GM19455 (cell line): Measurements from ENCODE around the gene USF3.

ENCODE experiments used
- ATAC-seq: cut with Tn5 transposase; IDR thresholded peaks from one replicate; pipeline ENCODE4 v1.9.1; 2021; ENCODE audit not compliant: unreplicated experiment

USF3 gene

DNA sequence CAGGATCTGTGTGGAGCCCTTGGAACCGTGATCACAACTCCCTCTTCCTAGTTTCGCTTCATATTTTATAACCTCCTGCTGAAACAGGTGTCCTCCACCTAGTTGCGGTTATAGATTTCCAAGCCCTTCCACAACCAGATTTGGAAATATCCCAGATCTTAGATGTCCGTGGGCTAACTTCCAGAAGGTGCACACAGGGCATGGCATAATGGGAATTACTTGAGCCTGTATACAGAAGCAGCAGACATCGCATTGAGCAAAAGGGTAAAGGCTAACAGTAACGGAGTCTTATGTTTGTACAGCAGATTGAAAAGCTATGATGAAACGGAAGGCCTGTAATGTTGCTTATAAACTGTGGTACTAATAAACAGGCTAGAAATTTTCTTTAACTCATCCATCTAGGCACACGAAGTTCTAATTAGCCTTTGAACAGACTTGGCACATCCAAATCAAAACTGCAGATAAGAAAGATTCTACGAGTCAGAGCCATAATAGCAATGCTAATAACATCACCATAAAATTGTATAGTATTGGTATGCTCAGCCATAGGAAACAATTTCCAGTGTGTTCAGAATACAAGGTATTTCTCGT, 1.2 kb upstream of the USF3 start:
- ATAC-seq: no peak

DNA sequence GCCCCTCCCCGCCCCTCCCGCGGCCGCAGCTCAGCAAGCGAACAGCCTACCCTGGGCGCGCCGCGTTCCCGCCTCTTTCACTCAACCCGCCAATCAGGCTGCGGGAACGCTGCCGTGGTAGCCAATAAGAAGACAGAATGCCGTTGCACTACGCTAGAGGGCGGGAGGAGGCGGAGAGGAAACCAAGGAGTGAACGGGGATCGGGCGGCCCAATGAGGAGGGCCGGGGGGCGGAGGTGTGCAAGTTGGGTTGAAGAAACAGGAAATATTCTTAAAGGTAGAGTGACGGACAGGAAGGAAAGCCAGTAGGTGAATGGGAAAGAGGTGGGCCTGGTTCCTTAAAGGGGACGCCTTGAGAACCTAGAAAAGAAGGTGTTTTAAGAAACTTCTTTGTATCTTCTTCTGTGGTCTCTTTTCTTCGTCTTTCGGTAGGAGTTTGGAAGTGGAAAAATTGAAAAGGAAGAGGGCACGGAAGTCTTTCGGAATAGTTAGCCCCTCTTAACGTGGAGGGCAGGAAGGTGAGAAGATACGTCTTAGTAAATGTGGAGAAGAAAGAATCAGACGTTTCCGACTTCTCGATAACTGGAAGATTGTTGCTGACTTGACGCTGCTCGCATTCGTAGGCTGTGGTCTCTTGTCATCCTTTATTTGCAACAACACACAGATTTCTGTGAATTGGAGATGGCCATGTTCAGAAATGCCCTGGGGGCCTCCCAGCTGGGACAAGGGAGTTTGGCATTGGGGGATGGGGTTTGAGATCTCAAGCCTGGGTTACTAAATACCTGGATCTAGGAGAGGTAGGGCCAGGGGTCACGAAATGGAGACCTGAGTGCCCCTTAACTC, 437 bp upstream of the USF3 start:
- peak; percentile 94 for ATAC-seq

DNA sequence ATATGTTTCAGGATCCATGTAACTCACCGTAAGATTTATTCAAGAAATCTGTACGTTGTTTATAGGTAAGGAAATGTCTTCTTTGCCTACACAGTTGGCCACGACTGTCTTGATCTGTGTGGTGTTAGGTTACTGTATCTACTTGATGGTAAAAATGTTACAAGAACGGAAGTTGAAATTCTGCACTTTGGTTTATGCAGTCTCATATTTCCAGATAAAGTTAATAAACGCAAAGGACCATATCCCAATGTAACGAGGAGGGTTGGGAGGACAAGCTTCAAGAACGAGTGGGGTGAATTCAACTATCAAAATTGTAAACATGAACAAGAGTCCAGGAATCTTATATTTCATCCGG, 1.0 kb downstream of the USF3 start:
- no peak for ATAC-seq

DNA sequence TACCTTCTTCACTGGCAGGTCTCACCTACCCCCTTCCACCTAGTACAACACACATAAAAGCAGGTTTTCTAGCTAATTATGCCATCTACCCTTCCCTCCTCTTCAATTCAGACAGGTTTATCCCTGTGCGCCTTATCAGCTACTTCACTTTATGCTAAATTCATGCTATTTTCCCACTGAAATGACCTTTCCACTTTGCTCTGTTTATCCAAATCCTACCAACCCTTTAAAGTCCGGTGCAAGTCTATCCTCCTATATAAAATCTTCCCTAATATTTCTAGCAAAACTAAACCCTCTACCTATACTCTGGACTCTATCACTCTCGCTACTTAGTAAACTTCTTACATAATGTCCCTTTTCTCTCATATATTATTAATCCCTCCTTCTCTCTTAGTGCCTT, 6.0 kb downstream of the USF3 start:
- ATAC-seq: no peak

DNA sequence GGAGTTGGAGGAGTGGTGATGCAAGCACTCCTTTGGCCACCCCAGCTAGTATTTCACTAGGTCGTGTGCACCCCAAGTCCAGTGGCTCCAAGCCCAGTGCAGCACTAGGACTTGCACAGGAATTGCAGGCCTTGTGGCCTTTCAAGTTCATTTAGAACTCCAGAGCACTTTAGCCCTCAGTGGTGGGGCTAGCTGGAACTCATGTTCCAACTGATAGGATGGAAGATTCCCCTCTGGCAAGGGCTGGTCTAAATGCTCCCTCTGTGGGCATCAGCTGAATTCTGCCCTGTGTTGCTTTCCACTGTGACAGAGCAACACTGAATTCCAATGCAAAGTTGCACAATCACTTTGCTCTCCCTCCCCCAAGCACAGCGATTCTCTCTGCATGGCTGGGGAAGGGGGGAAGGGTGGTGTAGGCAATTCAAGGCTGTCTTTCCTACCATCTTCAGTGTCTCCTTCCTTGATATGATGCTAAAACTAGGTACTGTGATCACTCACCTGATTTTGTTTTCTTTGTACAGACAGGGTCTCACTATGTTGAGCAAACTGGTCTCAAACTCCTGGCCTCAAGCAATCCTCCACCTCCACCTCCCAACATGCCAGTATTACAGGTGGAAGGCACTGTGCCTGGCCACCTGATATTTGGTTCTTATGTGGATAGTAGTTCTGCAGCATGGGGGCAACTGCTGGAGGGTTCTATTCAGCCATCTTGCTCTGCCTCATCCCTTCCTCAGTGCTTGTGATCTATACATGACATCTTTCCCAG, 10.3 kb downstream of the USF3 start:
- ATAC-seq: no peak

DNA sequence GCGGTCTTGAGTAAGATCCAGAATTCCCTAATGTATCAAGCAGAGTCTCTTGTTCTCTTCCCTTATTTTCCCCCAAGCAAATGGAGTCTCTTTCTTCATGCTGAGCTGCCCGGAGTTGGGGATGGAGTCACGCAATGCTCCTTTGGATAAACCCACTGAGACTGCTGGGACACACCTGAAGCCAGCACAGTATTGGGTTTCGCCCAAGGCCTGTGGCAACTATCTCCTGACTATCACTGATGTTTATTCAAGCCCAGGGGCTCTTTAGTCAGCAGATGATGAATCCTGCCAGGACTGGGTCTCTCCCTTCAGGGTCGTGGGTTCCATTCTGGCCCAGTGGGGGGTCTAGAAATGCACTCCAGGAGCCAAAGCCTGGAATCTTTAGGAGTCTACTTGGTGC, 11.3 kb downstream of the USF3 start:
- ATAC-seq: no peak

DNA sequence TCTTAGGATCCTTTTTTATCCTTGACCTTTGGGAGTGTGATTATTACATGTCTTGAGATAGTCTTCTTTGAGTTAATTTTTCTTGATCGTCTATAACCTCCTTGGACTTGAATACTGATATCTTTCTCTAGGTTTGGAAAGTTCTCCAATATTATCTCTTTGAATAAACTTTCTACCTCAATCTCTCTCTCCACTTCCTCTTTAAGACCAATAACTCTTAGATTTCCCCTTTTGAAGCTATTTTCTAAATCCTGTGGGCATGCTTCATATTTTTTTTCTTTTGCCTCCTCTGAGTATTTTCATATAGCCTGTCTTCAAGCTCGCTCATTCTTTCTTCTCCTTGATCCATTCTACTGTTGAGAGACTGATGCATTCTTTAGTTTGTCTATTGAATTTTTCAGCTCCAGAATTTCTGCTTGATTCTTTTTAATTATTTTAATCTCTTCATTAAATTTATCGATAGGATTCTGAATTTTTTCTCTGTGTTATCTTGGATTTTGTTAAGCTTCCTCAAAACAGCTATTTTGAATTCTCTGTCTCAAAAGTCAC, 12.1 kb downstream of the USF3 start:
- no peak for ATAC-seq

DNA sequence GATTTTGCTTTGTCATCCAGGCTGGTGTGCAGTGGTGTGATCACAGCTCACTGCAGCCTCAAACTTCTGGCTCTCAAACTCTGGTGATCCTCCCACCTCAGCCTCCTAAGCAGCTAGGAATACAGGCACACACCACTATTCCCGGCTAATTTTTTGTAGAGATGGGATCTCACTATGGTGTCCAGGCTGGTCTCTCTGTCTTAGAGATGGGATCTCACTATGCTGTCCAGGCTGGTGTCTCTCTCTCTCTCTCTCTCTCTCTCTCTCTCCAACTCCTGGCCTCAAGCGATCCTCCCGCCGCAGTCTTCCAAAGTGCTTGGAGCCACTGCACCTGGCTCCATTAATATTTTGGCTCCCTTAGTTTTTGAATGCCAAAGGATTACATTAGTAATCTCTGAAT, 17.7 kb downstream of the USF3 start:
- no peak for ATAC-seq

DNA sequence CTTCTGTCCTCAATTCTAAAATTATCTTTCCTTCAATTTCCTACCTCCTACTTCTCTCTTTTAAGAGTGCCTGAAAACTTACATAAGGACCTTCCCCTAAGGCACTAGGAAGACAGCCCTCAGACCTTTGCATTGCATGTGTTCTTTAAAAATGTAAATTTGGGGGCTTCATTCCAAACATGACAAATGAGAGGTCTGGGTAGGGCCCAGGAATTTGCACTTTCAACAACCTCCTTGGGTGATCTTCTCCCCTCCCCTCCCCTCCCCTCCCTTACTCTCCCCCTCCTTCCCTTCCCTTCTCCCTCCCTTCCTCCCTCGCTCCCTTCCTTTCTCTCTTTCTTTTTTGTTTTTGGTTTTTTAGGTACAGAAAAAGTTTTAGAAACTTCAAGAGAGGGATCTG, 18.7 kb downstream of the USF3 start:
- no peak for ATAC-seq

DNA sequence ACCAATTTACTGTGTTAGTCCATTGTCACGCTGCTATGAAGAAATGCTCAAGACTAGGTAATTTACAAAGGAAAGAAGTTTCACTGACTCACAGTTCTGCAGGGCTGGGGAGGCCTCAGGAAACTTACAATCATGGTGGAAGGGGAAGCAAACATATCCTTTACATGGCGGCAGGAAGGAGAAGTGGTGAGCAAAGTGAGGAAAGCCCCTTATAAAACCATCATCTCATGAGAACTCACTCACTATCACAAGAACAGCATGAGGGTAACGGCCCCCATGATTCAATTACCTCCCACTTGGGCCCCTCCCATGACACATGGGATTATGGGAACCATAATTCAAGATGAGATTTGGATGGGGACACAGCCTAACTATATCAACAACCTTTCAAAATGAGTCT, 20.2 kb downstream of the USF3 start:
- no peak for ATAC-seq

DNA sequence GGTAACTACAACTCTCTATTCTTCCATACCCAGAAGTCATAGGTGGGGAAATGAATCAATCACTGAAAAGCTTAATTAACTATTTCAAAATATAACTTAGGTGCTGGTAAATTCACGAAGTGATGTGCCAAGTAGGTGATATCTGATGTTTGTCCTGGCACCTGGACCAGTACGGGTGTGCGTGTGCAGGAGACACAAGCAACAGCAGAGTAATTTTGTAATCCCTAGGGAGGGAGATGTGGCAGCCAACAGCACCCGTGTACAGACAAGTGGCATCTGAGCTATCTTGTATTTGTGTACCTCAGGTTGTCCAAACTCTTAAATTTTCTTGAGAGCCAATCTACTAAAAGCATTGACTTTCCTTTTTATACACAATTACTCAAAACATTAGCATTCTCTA, 22.8 kb downstream of the USF3 start:
- ATAC-seq: no peak

DNA sequence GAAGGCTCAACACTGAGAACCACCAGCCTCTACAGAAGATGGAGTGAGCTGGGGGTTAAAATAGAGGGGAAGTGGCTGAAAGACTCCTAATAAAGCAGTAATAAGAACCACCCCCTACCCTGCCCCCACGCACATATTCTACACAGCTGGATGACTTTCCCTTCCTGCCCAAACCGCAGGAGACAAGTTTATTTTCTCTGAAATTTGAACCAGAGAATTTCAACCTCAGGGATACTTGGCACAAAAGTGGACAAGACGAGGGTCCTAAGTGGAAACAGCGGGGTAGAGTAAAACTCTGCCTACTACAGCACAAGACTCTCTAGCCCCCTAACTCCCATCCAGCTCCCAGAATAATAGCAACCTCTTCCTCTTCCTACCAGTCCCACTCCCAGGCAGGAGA, 28.4 kb downstream of the USF3 start:
- no peak for ATAC-seq

DNA sequence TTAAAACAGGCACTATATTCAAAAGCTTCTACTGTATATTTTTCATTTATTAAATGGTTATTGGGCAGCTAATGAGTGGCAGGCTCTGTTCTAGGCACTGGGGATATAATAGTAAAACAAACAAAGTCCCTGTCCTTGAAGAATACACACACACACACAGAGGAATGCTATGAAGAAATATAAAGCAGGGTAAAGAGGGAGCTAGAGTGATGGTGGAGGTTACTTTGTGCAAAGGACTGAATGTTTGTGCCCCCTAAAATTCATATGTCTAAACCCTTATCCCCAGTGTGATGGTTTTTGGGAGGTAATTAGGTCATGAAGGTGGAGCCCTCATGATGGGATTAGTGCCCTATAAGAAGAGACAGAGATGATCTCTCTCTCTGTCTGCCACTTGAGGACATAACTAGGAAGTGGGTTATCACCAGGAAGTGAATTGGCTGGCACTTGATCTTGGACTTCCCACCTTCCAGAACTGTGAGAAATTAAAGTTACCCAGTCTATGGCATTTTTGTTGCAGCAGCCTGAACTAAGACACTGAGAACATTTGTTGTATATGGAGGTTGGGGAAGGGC, 31.8 kb downstream of the USF3 start:
- no peak for ATAC-seq

DNA sequence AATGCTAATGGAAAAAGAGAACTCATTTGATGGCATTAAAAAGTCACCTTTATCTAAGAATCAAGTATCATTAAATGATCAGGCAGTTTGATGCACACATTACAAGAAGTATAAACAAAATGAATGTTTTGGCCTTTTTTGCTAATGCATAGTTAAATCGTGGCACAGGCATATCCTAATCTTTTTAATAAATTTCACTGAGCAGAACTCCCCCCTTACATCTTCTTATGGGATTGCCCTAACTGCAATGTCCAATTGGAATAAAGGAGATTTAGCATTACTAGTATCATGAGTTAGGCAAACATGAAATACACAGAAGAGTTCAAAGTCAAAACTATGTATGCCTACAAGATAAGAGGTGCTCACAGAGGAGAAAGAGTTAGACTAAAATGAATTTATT, 32.7 kb downstream of the USF3 start:
- no peak for ATAC-seq

DNA sequence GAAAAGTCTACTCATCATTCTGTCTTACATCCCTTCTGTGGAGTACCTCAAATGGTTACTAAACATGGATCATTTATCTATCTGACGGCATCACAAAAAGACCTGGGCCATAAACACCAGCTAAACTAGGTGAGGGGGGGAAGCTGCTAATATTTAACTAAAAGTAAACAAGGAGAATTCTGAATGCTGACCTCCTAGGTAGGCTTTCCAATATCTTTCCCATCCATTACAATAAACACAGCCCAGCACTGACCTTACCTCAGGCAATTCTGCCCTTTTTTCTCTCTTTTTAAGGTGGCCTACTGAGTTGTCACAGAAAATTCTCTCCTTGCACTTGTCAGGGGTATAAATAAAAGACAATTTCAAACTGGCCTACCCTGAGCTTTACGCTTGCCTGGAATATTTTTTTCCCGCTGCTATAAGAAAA, 33.1 kb downstream of the USF3 start:
- no peak for ATAC-seq

DNA sequence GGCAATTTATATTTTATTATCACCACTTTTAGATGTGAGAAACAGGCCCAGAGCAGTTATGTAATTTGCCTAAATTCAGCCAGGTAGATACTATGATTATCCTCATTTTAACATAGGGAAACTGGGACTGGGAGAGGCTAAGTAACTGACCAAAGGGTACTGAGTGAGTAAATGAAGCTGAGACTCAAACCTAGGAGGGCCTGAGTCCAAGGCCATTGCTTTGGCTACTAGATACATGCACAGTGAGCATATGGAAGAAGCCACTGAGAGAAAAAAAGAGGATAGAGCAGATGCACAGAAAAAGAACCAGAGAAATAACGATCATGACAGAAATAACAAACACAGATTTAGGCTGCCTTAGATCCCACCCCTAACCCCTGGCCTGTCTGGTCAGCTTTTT, 33.6 kb downstream of the USF3 start:
- ATAC-seq: no peak

DNA sequence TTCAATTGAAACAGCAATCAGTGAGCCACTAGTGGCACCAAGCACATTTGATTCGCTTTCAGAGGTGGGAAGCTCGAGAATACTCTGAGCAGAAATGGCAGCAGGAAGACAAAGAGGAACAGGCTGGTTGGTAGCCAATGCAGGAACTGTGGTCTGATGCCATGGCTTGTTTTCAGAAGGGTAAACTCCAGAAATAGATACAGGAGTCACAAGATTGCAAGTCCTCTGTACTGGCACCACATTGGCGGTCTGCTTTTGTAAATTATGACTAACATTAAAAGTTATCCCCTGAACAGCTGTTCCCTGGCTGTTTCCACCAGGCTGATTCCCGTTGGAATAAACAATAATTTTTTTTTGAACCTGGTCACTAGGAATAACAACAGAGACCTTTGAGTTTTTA, 35.5 kb downstream of the USF3 start:
- ATAC-seq: no peak

DNA sequence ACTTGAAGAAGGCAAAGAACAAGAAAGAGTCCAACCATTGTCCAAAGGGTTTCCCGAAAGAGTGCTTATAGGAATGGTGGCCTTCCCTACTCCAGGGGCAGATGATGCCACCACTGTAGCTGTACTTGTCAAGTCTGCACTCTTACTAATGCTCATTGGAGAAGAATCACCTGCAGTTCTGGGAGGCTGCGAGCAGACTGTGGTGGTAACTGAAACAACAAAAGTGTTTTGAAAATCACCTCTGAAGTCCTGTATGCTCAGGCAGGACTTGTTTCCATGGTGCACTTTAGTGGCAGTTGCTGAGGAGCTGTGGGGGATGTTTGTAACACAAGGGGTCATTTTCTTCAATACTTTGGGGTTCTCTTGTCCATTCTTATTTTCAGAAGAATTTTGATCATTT, 36.0 kb downstream of the USF3 start:
- ATAC-seq: no peak

DNA sequence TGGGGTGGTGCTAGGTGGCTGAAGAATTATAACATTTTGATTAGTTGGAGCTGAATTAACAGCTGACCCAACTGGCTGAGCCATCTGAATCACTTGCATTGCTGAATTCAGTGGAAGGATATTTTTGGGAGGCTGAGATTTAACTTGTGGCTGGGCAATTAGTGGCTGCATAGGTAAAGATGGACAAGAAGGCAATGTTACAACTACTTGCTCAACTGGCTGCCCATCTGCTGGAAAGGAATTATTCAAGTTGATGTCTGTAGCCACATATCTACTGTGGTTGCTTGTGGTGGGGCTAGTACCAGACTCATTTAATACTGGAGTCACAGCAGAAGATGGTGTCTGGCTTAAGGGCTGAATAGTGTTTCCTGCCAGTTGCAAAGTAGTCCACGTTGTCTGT, 36.4 kb downstream of the USF3 start:
- no peak for ATAC-seq

DNA sequence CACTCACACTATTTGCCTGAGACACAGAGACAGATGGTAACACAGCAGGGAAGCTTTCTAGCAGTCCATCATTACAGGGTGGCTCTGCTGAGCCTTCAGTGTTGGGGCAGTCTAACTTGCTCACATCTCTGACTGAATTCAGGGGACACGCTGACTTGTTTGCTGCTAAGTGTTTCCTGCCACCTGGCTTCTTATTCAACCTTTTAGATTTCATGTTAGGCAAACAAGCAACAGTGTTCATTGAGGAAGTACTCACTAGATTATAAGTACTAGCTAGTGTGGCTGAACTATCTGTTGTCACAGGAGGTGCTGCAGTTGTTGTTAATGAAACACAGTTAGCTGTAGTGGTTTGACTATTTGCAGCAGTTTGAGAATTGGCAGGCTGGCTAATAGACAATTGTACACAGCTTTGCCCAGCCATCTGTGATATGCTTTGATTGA, 37.3 kb downstream of the USF3 start:
- no peak for ATAC-seq

DNA sequence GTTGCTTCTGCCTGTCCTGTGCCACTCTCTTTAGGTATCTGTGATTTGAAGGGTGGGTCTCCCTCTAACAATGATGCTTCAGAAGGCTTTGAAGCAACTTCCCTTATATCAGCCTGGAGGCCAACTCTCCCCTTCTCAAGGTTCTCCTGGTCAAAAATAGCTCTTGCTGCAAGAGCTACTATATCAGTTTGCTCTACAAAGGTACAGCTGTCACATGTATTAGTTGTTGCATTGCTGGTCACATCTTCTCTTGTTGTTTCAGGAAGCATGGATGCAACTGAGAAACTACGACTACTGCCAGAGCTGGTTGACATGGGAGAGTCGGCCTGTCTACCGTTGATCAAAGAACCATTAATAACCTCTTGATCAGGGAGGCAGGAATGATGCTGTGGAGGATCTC, 38.3 kb downstream of the USF3 start:
- no peak for ATAC-seq

DNA sequence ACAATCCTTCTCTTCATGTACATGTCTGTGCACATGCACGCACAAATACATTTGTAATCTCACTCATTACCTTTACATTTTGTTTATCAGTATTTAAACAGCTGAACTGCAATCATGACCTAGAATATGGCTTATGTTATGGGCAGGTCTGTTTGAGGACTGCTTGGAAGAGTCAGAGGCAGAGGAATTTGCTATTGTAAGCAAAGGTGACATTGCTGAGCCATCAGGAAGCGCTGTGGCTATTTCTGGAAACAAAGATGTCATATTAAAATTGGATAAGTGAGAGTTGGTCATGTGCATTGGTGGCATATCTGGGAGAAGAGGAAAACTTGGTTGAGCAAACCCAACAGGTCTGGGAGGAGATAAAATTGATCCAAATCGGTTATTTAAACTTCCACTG, 41.6 kb downstream of the USF3 start:
- no peak for ATAC-seq
